Placental epithelial cell (primary cell): ENCODE data around the gene ABTB2. TPM values are rescaled to one million over a fixed set of nuclear protein-coding genes. Genes with fewer than 3 reads are reported as not detected.

Source experiments
- small RNA-seq: library from RNA; depleted of rRNA; stranded (forward); fragments of <200 nt; gene quantifications from one replicate; pipeline ENCODE3, GENCODE V24; 2012
- total RNA-seq: library from RNA; depleted of rRNA; stranded (reverse); fragments of >200 nt; gene quantifications from 2 replicates; pipeline ENCODE4 v1.2.3, GENCODE V29; 2012

ABTB2 gene
- total RNA-seq: 7.1 and 22.4 TPM in 2 replicates

DNA sequence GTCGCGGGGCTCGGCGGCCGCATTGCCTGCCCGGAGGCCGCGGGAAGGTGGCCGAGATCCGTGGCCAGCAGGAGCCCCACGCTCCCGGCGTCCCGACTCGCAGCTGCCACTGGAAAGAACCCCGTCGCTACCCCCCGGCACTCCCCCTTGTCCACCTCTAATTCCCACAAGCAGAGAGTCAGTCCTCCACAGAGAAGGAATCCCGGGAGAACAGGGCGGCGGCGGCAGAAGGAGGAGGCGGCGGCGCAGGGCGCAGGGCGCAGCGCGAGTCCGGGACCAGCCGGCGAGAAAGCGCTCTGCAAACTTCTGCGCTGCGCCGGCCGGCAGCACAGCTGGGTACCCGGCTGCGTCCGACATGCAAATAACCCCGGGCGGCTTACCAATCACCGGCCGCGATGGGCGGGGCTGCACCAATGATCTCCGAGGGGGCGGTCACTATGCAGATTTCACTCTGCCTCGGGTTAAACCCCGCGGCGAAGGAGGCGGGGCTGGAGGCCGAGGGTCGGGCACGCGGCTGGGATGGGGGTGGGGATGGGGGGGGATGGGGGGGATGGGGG is at the start of gene ABTB2:
TSS of gene ABTB2 (minus strand) at position 310 of the 557 bp plus-strand sequence.

DNA sequence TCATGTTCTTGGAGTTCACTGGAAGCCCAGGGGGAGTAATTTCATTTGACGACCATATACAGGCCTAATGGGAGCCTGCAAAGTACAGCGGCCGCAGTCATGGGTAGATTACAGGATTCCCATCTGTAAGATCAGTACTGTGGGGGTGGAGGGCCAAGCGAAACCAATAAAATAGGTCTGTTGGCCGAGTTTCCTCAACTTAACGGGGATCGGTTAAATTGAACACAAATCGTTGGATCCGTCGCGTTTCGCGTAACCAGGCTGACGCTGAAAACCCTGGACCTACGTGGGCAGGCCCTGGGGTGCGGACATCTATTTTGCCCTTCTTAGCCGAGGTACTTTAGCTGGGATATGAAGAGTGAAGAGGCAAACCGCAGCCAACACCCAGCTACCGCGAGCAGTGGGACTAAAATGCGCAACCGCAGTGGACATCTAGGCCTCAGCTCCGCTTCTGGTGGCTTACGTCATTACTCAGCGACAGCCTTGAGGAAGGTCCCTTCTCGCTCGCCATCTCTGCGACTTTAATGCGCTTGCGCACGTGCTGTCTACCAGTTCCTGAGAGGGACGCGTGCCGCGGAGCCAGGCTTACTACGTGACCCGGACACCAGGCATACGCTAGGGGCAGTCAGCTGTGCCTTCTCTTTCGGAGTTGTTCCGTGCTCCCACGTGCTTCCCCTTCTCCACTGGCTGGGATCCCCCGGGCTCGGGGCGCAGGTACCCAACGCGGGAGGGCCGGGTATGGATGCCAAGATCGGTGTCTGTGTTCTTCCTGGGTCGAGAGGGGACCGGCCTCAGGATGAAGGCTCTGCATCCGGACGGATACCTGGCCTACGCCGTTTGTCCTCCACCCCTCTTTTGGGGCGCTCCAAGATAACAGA is 252.5 kb downstream of the ABTB2 start, which contains the start of gene NAT10:
TSS of gene NAT10 (plus strand) at position 551 of the 878 bp plus-strand sequence. CDS start 2,597 bp downstream, outside the sequence.

Small RNA genes within 50 kb of the gene (small RNA-seq; reads per million reads assigned to genes)
- gene AL035079.1 (not detected), gene RF00019 (not detected)

Other genes with a start within 250 kb of the ABTB2 start
- gene CAT, start 80.9 kb upstream of the ABTB2 start, total RNA-seq: 16.9 and 26.7 TPM in 2 replicates
- not detected in 2 replicates for gene ELF5, start 155.8 kb upstream of the ABTB2 start, total RNA-seq